ENCODE measurements around the gene ELF2.
A peak's percentile ranks its signal among the peaks of the same experiment; 100 is the strongest.
"Not testable (repeated sequence)": the region's sequence is repeated elsewhere in the genome, so short reads cannot be mapped to it uniquely, and the experiment has no call there.

Gene ELF2

DNA sequence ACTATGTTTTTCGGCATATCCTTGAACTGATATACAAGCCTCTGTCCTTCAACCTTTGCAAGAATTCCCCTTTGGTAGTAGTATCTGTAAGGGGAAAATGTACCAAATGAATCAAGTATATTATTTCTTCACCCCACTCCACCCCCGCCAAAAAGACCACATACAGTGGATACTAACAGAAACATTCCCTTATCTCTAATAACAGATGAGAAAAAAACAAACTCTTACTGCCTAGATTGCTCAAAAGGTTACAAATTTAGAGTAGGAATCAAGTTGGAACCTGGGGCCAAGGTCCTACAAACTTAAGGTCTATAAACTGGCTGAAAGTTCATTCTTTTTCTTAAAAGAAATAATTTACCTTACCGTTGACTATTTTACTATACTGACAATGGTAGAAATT lies 116.4 kb downstream of the ELF2 start:
- DNase-seq, result no peak

DNA sequence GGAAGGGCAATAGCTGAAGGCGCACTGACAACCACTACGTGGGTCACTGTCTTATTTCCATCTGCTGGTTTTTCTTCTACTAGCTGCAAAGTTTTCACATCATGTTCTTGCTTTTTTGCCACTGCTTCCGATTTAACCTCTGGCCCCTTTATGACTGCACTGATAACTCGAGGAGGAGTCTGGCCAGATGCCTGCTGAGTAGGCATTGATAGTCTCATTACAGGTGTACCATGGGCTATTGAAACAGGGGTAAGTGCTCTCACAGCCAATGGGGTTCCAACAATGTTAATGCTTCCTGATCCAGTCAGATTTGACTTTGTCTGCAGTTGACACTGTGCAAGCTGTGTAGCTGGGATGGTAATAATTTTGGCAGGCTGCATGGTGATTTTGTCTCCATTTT lies 118.0 kb downstream of the ELF2 start:
- not testable (repeated sequence) for DNase-seq

DNA sequence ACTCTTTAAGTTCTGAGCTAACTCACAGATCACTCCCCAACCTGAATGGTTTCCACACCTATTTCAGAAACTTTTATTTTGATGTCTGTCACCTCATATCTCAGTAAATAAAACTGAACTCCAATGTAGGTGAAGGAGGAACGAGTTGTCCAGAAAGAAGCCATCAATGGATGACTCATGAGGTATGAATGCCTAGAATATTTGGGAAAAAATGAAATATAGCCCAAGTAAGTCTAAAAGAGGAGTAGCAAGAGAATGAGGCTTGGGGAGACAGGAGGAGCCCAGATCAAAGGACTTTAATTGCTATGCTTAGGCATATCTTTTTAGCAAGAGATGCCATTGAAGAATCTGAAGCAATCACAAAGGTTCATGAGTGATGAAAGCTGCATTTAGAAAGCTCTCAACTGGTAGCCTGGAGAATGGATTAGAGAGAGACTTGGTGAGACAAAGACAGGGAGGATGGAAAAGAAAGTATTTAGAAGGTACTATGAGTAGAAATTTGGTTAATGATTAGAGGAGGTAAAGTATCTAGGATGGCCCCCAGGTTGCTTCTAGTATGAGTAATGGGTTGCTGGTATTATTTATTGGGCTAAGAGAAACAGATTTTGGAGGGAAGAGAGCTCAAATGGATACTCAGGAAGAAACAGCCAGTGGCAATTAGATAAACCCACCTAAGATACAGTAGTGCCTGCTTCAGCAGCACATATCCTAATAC lies 122.1 kb downstream of the ELF2 start:
- DNase-seq, result no peak

DNA sequence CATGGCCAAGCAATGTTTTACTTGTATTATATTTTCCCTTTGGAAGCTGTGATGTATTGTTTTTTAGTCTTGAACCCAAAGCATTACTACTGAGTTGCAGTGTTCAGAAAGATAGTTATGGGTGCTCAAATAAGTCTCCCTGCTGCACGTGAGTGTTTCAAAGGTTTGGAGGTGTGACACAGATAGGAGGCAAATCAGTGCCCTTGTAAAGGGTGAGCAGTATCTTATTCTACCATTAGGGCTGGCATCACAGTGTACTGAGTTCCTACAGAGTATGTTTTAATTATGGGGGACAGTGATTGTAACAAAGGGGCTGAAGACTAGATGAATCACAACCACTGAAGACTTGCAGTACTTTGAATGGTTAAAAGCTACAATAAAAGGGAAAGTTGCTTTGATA lies 123.1 kb downstream of the ELF2 start:
- DNase-seq, result no peak

DNA sequence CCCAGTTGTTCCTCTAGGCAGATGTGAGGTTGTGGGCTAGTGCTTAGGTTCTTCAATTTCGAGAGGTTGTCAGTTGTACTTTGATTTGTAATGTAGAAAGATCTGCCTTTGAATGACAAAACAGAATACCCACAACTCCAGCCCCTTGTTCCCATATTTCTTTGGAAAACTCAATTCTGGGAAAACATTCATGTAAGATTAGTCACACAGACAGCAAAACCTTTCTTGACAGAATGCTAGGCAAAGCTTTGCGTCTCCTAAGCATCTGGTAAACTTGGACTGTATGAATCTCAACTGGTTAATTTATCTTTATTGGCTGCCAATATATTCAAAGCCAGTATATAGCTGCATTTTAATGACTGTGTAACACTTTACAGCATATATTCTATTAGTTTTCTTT lies 126.6 kb downstream of the ELF2 start:
- DNase-seq, result no peak

DNA sequence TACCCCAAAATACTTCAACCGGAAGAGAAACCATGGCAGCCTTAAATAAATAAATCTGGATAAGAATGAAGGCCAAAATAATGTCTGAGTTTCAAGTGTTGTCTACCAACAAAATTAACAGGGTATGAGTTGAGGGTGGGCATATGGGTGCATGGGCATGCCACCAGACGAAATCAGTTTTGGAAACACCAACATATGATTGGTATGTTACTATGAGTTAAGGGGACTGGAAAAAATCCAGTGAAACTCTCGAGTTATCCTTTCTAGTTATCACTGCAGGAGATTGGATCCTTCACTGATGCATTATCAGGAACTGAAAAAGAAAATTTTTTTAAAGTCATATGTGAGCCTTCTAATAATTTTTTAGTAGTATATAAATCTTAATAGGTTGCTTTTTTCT lies 129.0 kb downstream of the ELF2 start:
- DNase-seq, result no peak

DNA sequence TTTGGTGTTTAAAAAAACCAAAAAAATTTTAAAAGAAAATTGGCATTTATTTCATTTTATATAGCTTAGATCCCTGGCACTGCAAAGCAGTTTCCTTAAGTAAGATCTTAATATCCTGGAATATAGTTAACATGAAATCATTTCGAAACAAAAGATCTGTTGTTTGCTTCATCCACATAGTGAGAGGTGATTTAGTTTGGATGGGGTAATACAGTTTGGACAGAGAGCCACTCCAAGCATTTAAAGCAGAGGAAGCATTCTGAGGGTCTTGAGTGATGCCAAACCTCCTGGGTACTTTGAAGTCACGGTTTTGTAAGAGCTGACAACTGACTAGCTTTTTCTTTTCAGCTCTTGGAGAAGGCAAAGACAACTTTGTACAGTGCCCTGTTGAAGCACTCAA lies 132.7 kb downstream of the ELF2 start:
- no peak for DNase-seq

DNA sequence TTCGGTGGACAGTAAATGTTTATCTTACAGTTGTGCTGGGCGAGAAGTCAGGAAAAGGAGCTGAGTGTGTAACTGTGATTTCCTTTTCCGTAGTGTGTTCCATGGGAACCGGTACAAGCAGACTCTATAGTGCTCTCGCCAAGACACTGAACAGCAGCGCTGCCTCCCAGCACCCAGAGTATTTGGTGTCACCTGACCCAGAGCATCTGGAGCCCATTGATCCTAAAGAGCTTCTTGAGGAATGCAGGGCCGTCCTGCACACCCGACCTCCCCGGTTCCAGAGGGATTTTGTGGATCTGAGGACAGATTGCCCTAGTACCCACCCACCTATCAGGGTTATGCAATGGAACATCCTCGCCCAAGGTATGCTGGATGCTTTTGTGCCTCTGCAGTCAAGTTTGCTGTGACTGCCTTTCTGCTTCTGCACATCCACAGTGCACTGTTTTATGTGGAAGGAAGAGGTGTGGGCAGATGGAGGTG lies 134.0 kb downstream of the ELF2 start:
- no peak for DNase-seq

DNA sequence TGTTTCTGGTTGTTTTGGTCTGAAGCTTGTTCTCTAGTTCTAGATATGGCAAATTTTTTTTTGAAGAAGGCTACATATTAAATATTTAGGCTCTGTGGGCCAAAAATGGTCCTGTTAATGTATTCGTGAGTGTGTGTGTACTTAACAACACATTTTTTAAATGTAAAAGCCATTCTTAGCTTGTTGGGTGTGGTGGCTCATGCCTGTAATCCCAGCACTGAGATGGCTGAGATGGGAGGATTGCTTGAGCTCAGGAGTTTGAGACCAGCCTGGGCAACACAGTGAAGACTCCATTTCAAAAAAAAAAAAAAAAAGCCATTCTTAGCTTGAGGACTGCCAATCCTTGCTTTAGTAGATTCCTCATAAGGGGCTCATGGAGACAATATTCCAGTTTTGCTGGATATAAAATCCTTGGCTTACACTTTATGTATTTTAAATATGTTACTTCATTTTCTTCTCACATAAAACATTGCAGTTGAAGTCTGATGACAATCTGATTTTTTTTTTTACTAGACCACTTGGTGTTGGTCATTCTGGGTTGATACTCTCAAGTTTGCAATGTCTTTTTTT lies 138.1 kb downstream of the ELF2 start:
- no peak for DNase-seq

DNA sequence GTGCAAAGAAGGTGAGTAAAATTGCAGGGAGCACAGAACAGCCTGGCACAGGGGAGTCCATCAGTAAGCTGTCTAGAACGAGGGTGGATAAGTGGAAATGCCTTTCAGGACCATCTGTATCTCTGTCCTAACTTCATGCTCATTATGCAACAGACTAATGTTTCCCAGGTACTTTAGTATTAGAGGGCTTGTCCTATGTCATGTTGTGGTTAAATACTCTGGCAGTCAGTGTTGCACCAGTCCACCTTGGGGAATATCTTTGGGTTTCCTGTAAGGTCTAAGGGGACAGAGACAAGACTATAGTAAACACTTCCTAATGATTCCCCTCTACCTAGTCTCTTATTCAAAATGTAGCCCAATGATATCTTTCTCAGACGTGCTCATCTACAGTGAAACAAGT lies 140.1 kb downstream of the ELF2 start:
- no peak for DNase-seq

DNA sequence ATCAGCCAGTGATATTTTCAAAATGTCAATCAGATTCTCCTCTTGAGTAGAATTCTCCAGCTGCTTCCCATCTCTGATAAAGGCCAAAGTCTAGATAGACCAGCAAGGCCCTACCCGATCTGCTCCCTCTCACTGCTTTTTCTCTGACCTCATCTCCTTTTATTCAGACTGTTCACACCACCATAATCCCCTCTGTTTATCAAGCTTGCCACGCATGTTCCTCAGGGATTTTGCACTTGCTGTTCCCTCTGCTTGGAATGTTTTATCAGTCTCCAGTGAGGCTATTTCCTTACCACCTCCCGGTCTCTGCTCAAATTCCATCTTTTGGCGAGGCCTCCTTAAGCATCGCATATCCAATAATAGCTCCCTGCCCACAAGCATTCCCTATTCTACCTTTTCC lies 141.4 kb downstream of the ELF2 start:
- DNase-seq, result no peak

DNA sequence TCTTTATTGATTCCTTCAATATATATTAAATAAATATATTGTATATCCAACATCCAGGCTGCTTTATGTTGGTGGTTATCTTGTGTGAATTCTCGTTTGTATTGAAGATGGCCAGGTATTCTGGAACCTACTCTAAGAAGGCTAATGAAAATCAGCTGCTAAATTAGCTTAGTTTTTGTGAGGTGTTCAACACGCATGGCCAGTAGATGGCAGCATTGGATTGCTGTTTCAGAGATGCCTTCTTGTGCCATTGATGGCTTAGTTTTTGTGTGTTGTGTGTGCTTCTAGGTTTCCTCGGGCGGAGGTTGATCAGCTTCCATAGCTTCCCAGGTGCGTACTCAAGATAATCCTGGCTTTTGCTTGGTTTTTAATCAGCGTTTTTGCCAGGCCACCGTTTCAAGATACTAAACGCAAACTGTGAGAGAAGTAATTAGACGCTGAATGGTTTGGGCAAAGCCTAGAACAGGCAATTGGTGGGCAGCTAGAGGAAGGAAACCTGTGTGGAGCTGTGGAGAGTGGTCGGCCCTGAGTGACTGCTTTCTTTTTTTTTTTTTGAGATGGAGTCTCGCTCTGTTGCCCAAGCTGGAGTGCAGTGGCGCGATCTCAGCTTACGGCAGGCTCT lies 146.3 kb downstream of the ELF2 start:
- DNase-seq, result peak; percentile 40

DNA sequence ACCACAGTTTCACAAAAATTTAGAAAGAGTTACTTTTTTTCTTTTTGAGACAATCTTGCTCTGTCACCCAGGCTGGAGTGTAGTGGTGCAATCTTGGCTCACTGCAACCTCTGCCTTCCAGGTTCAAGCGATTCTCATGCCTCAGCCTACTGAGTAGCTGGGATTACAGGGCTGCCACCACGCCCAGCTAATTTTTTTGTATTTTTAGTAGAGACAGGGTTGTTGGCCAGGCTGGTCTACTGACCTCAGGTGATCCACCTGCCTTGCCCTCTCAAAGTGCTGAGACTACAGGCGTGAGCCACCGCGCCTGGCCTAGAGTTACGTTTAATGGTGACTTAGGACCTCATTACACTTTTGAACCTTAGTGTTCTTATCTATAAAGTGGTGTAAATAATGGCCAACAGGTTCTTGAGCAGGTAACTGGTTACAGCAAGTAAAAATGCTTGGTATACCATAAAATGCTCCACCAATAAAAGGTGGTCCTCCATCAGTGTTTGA lies 147.1 kb downstream of the ELF2 start:
- not testable (repeated sequence) for DNase-seq

DNA sequence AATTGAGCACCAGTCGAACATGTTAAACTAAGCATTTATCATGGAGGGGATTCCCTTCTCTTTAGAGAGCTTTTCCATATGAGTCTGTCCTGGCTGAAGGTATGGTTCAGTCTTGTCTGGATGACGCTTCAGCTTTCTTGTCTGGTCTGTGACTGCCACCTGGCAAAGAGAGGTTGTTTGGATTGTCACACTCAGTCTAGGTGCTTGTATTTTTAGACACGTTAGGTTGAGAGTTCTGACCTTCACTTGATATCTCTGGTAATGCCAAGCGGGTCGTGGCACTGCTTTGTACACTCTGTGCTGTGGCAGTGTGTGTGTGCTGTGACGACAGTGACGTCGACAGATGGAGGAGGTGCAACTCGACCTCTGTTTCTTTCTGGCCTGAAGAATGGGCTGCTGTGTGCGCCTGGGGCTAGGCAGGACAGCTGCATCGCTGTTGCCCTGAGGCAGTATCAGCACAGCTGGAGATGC lies 148.8 kb downstream of the ELF2 start:
- DNase-seq, result no peak

DNA sequence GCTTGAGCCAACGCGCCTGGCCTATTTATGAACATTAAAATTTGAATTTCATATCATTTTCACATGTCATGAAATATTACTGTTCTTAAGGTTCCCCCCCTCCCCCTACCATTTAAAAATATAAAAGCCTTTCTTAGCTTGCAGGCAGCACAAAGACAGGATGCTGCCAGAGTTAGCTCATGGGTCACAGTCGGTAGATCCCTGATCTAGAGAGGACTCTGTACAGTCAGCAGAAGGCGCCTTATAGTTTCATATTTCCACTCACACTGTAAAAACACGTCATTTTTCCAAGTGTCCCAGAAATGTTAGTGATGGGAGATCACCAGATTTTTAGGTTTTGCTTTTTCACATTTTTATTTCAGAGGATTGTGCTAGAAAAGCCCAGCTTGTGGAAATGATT lies 149.2 kb downstream of the ELF2 start:
- no peak for DNase-seq

DNA sequence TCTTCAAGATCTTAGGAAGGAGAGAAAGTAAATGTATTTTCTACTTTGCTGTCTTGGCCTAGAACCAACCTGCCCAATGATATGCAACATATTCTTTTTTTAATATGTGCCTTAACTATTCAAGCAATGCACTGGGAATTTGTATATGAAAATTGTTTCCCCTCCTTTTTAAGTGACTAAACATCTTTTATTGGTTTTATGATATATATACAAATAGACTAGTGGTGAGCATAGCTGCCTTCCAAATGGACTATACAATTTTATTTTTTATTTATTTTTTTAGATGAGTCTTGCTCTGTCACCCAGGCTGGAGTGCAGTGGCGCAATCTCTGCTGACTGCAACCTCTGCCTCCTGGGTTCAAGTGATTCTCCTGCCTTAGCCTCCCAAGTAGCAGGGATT lies 151.2 kb downstream of the ELF2 start:
- no peak for DNase-seq

DNA sequence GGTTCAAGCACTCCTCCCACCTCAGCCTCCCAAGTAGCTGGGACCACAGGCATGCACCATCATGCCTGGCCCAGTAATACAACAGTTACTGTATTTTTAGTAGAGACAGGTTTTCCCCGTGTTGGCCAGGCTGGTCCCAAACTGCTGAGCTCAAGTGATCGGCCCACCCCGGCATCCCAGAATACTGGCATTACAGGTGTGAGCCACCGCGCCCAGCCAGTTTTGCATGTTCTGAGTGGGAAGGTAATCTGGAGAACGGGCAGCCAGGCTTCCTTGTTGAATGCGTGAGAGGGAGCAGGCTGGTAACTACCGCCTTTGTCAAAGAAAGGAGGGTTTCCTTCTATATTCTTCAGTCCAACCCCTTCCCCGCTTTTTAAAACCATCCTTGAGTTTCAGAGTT lies 152.3 kb downstream of the ELF2 start:
- DNase-seq, result no peak

DNA sequence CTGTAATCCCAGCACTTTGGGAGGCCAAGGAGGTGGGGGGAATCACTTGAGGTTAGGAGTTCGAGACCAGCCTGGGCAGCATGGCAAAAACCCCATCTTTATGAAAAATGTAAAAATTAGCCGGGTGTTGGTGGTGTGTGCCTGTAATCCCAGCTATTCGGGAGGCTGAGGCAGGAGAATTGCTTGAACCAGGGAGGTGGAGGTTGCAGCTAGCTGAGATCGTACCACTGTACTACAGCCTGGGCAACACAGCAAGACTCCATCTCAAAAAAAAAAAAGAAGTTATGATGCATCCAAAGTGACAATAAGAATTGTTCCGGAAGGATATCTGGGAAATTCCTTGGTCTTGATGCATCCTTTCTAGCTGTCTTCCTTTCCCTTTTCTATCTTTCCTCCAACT lies 154.2 kb downstream of the ELF2 start:
- DNase-seq, result no peak

DNA sequence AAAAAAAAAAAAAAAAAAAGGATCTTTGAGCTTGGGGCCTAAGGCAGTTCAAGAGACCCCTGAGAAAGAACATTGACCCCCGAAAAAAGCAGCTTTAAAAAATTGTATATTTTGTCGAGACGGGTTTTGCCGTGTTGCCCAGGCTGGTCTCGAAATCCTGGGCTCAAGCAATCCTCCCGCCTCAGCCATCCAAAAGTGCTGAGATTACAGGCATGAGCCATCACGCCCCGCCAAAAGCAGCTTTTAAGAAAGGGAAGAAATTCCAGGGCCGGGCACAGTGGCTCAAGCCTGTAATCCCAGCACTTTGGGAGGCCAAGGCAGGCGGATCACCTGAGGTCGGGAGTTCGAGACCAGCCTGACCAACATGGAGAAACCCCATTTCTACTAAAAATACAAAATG lies 155.9 kb downstream of the ELF2 start:
- not testable (repeated sequence) for DNase-seq

DNA sequence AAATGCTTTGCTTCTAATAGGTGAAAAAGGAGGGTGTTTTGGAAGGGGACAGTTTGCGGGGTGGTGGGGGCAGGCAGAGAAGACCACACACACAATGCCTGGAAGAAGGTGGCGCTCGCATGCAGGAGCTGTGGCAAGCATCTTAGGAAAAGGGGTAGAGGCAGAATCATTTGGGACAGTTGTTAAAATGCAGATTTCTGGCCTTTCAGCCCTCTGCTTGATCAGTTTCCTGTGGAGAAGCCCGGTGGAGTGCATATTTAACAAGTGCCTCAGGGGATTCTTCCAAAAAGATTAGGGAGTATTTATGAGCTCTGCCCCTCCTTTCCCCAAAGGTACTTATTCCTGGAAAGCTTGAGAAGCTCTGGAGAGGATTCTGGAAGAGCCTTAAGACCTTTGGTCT lies 156.6 kb downstream of the ELF2 start:
- no peak for DNase-seq

DNA sequence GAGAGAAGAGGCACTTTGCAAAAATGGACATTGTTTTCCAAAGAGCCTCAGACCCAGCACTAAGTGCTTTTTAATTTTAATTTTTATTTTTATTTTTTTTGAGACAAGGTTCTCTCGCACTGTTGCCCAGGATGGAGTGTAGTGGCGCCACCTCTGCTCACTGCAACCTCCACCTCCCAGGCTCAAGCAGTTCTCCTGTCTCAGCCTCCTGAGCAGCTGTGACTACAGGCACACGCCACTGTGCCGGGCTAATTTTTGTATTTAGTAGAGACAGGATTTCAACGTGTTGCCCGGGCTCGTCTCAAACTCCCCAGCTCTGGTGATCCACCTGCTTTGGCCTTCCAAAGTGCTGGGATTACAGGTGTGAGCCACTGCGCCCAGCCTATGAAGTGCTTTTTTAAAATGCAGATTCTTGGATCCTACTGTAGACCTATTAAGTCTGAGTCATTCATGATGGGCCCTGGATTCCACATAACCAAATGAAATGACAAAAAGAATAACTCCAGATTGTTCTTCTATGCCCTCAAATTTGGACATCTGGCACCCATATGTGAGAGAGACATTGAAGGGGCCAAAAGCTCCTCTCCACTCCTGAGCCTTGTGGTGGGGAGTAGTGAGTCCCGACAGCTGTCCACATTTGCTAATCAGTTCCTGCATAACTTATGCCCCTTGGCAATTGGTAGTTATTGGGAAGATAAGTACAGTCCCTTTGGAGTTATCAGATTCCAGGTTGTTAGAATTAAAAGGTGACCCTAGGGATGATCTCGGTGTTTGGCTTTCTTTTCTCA lies 157.9 kb downstream of the ELF2 start:
- DNase-seq, result no peak

DNA sequence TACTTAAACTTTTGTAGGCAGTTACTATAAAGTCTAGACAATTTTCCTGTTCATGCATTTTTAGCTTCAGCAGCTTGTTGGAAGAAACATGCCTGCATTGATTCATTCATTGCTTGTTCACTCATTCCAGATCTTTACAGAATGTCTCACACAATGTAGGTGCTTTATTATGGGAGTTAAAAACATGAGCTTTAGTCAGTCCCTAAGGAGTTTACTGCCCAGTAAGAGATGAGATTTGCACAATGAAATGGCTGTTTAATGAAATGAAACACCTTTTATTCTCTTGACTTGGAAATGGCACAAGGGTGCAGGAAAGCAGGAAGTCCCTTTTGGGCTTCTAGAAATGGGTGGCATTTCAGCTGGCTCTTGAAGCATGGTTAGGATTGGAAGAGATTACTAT lies 158.5 kb downstream of the ELF2 start:
- no peak for DNase-seq

DNA sequence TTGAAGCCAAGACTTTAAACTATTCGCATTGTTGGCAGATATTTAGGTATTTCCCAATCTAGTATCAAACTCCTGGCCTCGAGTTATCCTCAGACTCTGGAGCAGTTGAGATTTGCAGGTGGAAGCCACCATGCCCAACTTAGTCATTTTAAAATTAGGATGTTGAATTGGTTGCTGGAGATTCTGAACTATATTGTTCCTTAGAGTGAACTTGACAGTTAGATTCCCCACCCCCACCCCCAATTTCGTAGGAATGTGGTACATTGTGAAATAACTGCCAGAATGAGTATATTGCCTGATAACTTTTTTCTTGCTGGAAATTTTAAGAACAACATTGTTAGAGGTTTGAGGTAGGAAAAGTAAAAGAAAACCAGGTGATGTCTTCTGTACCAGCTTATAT lies 159.2 kb downstream of the ELF2 start:
- DNase-seq, result peak; percentile 35

Measured in GF-D8 (cell line).